IPS-11a (cell line): Measurements from ENCODE around the gene SMAD2.
"Not testable (repeated sequence)": the region's sequence is repeated elsewhere in the genome, so short reads cannot be mapped to it uniquely, and the experiment has no call there.

Experiments
- H3K4me3 ChIP-seq: one replicate; pipeline ENCODE4 v1.5.1; 2013; ENCODE audit warnings: low read depth, low read length, control low read depth

The SMAD2 gene

GRCh38 chr18:47846431-47846830 is 84.0 kb downstream of the SMAD2 start:
- no peak overlapping the region for H3K4me3 ChIP-seq

DNA sequence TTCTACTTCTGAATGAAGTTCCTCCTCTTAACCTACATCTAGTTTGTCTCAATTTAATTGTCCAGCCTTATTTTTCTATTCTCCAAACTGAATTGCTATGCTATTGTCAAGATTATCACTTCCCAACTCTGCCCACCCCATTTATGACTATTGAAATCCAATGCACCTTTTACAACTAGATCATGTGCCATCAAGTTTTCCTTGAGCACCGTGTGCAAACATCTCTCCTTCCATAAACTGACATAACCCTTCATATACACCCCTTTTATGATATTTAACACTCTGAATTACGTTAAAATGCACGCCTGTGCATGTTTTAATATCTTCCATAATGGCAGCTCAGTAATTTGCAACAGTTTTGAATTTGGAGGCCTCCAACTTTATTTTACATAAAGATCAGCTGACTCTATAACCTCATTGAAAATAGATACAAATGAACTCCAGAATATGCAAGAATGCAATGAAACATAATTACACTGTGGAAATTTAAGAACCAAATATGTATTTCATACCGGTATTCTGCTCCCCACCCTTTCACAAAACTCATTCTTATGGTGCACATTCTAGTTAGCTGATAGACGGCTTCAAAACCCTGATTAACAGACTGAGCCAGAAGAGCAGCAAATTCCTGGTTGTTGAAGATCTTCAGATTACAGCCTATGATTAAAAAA is 85.5 kb downstream of the SMAD2 start:
- no peak overlapping the region for H3K4me3 ChIP-seq

GRCh38 chr18:47842836-47843235 is 87.6 kb downstream of the SMAD2 start:
- no peak overlapping the region for H3K4me3 ChIP-seq

- H3K4me3 ChIP-seq, result no peak overlapping the region
Measured at GRCh38 chr18:47838396-47838795, 92.1 kb downstream of the SMAD2 start.

DNA sequence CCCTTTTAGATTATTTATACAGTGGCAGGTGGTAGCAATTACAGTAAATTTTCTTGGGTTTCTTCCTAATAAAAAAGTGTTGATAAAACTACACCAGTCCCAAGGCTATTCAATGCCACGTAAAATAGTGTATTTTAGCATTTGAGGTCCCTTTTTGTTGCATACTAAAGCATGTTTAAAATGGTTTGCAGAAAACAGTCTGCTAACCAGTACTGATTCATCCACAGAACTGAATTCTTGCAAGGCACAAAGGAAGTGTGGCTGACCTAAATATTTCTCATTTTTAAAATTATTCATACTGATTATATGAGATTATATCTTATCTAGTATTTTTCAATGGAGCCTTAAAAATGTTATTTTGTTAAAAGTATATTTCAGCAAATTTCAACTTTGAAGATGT is 98.1 kb downstream of the SMAD2 start:
- no peak overlapping the region for H3K4me3 ChIP-seq

DNA sequence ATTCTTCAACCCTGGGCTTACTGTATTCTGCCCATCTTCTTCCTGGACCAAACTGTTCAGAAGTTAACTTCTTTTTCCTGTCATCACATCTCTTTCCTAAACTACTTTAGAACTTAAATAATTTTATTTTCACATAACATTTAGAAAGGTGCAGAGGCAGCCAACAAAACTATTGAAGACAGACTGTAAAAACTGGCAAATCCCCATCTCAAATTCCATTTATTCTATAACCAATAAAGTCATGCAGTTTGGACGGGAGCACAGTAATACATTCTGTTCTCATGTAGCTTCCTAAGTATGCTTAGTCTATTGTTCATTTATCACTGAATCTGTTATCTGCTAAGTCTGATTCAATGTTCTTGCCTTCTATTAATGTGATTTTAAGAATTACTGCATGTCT is 99.1 kb downstream of the SMAD2 start:
- no peak overlapping the region for H3K4me3 ChIP-seq

- no peak overlapping the region for H3K4me3 ChIP-seq
Measured at GRCh38 chr18:47830772-47831171, 99.7 kb downstream of the SMAD2 start.

DNA sequence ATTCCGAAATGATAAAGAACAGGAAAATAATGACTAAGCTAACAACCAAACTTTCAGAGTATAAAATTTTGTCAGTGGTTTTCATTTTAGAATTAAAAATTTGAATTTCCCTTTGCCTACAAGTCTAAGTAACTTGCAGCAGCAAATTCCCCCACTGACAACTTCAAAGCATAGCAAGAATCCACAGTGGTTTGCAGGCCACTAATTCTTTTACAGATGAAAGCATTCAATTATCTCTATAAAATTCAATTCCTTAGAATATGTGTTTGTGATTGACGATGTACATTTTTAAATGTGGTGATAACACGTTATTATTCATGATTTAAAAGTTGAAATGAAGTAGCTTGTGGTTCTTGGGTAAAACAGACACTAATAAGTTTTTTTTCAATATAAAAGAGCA is 100.6 kb downstream of the SMAD2 start:
- no peak overlapping the region for H3K4me3 ChIP-seq

GRCh38 chr18:47828031-47828430 is 102.4 kb downstream of the SMAD2 start:
- H3K4me3 ChIP-seq, result not testable (repeated sequence)

DNA sequence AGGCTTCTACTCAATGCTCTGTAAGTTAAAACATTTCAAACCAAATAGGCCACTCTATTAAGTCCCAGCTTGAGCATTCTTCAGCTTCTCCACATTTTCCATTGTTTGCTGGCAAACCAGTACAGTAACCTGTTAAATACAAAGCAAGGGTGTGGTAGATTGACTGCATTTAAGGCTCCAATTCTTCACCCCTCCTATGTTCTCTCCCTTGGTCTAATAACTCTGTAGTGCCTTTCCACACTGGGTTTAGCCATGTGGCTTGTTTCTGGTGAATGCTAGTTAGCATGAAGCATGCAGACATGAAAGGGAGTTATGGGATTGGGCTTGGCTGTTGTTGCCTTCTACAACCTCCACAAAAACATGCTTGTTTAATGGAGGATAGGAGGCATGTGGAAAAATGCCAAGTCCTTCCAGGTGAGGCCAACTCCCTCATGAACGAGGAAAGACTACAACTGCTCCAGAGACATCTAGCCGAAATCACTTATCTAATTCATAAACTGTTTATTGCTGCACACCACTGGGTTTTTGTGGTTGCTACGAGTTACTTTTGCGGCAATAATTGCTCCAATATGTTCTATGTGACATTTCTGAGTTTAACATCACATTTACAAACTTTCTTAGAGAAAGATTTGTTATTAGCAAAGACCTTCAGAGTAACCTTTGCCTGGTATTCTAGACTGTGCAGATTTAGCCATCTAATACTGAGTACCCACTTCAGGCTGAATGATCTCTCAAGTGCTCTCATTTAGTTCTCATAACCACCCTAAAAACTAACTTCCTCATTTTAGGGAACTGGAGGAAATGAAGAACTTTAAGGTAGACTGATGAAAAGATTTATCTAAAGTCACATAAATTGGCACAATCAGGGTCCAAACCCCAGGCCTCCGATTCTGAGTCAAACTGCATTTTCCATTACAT is 104.0 kb downstream of the SMAD2 start:
- H3K4me3 ChIP-seq, result no peak overlapping the region

- H3K4me3 ChIP-seq, result no peak overlapping the region
Measured at GRCh38 chr18:47821314-47821713, 109.1 kb downstream of the SMAD2 start.

DNA sequence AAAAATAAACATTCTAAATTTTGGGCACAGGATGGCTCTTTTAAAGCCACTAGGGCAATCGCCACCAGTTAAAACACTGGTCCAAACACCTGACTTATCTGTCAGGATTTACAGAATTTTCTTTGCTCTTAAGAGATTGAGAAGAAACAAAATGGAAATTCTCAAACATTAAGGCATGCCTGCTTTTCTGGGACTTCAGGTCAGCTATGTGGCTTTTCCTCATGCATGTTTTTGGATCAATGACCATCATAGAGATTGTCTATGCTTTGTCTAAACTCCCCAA is 112.7 kb downstream of the SMAD2 start:
- H3K4me3 ChIP-seq, result no peak overlapping the region

GRCh38 chr18:47817017-47817794 is 113.3 kb downstream of the SMAD2 start:
- no peak overlapping the region for H3K4me3 ChIP-seq

DNA sequence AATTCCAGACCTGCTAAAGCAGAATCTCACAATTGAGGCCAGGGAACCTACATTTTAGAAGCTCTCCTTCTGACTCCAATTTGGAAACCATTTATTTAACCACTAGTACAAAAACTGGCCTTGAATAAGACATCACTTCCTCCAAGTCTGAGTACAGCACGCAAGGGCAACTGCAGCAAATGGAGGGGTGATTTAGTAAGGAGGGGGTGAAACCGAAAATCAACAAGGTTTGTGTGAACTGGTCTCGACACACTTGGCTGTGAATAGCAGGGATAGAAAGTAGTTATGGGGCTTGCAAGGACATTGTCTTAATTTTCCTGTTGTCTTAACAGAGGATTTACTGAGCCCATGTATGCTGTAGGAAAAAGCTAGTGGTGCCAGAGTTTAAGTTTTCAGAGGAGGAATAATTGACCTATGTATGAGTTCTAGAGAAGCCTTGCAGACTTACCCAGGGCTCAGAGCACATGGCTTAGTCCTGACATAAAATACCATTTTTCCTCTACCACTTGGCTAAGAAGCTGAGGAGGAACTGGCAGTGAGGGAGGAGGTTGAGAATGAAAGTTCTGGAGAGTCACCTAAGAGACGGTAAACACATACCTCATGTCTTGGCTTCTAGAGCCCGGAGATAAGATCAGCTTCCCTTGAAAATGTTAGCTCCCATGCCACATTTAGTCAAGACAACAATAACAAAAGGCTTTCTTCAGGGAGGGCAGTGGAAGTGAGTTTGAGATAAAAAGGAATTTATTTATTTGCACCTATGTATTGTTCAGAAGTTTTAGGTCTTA is 114.8 kb downstream of the SMAD2 start:
- no peak overlapping the region for H3K4me3 ChIP-seq

DNA sequence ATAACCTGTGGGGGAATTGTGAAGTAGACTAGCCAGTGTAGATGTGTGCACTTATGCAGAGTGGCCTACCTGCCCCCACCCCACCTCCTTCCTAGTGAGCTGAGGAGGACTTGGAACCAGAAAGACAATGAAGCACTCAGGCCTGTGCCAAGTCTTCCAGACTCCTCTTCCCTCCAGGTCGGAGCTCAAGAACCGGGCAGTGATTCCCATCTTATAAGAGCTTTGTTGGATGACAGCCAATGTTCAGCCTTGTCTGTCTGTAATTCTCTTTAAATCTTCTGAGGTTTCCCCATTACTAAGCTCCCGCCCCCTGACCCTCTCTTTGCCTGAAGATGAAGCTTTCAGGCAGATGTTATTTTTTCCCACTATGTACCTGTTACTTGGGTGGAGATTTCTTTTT is 121.0 kb downstream of the SMAD2 start:
- no peak overlapping the region for H3K4me3 ChIP-seq

- H3K4me3 ChIP-seq, result no peak overlapping the region
Measured at GRCh38 chr18:47802802-47803201, 127.7 kb downstream of the SMAD2 start.

DNA sequence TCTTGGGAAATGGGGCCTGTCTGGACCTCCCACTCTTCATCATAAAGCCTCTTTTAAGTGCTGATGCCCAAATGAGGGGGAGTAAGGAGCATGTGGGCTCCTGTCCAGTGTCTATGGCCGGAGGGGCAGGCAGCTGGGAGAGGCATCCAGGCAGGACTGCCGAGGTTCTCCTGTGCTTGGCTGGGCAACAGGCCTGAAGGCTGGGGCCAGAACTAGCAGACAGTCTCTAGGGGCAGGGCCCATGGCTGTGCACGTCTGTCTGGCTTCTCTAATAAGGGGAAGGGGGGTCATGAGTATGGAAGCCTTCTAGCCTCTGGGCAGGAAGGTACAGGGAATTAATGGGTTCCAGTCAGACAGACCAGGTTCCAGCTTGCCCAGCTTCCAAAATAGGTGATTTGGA is 128.6 kb downstream of the SMAD2 start:
- no peak overlapping the region for H3K4me3 ChIP-seq

GRCh38 chr18:47800756-47801155 is 129.7 kb downstream of the SMAD2 start:
- no peak overlapping the region for H3K4me3 ChIP-seq

DNA sequence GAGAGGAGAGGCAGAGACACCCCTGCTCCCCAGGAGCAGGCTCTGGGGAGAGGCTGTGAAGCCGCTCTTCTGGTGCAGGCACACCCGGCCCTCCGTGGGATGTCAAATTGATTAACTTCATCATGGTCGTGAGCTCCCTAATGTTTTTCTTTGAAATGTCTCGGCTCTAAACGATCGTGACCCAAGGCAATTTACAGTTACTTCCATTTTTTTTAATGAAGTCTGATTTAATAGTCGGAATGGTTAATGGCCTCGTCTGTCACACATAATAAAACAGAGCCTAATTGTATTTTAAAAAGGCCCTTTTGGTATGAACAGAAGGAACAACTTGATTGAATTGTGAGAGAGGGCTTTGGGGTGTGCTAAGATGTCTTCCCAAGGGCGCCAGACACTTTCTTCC is 130.2 kb downstream of the SMAD2 start:
- no peak overlapping the region for H3K4me3 ChIP-seq

DNA sequence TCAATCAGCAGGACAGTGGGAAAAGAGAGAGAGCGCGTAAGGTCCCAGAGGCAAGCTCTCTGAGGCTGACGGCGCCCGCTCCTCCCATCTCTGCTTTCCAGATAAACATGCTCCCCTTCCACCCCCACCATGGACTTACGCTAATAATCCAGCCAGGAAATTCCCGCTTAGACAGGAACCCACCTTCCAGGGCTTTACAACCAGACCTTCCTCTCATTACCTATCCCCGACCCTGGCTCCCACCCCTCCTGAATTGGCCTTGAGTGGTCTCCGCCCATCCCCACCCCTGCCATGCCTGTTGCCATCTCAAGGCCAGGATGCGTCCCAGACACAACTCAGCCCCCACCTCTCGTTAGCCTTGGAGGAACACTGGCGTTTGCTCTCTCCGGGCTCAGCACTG is 131.1 kb downstream of the SMAD2 start:
- H3K4me3 ChIP-seq, result no peak overlapping the region

DNA sequence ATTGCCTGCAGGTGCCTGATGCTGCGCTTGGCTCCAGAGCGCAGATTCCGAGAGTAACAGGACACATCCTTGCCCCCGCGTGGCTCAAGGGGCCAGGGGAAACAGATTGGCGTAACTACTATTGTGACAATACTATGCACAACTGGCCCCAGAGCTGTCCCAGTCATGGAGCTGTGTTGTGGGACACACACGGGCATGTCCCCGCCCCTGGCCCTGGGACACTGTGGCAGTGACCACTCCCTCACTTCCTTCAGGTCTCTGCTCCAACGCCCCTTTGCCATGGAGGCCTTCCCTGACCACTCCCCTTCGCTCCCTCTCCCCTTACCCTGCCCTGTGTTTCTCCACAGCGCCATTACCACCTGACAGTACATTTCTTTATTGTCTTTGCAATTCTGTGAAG is 132.1 kb downstream of the SMAD2 start:
- no peak overlapping the region for H3K4me3 ChIP-seq
